Muscle layer of duodenum (tissue), 2 donors: ENCODE measurements around the gene LCP1.
"Not testable (repeated sequence)": the region's sequence is repeated elsewhere in the genome, so short reads cannot be mapped to it uniquely, and the experiment has no call there.

Experiments used
- H3K27ac ChIP-seq: one replicate; pipeline ENCODE4 v1.7.0; 2013; ENCODE audit warnings: mild to moderate bottlenecking, low read length
- H3K27me3 ChIP-seq: one replicate; pipeline ENCODE4 v1.7.0; 2013; ENCODE audit warnings: low read depth, mild to moderate bottlenecking, control low read depth, low read length
- H3K36me3 ChIP-seq, 2 donors: one replicate each; pipeline ENCODE4 v1.7.0; 2013; ENCODE audit warnings: low read length in 2 of 2, control low read depth in 1 of 2, mild to moderate bottlenecking in 1 of 2; ENCODE audit not compliant: insufficient read depth in 2 of 2, control insufficient read depth in 1 of 2
- H3K4me1 ChIP-seq, 2 donors: one replicate each; pipeline ENCODE4 v1.7.0; 2013; ENCODE audit warnings: low read length in 2 of 2, mild to moderate bottlenecking in 2 of 2, control low read depth in 1 of 2, moderate library complexity in 1 of 2; ENCODE audit not compliant: insufficient read depth in 2 of 2, control insufficient read depth in 1 of 2
- H3K4me3 ChIP-seq, 2 donors: one replicate each; pipeline ENCODE4 v1.7.0; 2013; ENCODE audit warnings: low read length in 2 of 2, low read depth in 1 of 2, mild to moderate bottlenecking in 1 of 2
- H3K9me3 ChIP-seq, 2 donors: one replicate each; pipeline ENCODE4 v1.7.0; 2013; ENCODE audit warnings: low read length in 2 of 2, control low read depth in 1 of 2, mild to moderate bottlenecking in 1 of 2; ENCODE audit not compliant: control insufficient read depth in 1 of 2
- donor health status: healthy.

LCP1 gene

DNA sequence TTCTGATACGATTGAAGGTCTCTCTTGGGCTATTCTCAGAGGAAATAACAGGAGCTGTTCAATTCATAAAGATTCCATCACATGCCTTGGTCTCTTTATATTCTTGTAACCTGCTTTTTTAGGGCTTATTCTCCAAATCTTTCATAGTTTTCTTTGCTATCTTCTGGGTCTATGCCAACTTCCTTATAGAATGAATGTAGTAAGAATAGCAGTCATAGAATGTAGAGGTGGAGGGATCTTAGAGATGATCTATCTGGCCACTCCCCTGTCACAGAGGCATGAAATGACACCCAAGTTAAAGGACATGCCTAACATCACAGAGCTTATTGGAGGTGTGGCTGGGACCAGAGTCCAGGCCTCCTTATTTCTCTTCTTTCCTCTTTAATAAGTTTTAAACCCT, 13.2 kb downstream of the LCP1 start:
- Histone ChIP-seq H3K27ac (no peak overlapping the region), H3K9me3 (no peaks in the 10 kb centered on the region), H3K4me3 (no peak overlapping the region), H3K4me1 (no peaks in the 10 kb centered on the region), H3K27me3 (no peaks in the 10 kb centered on the region), H3K36me3 (no peaks in the 10 kb centered on the region)

GRCh38 chr13:46168341-46168740, 13.6 kb downstream of the LCP1 start:
- no peaks in the 10 kb centered on the region for H3K9me3 ChIP-seq
- no peak overlapping the region for H3K27ac ChIP-seq
- H3K4me1 ChIP-seq, result no peaks in the 10 kb centered on the region
- no peaks in the 10 kb centered on the region for H3K27me3 ChIP-seq
- H3K36me3 ChIP-seq, result no peaks in the 10 kb centered on the region
- H3K4me3 ChIP-seq, result no peak overlapping the region

DNA sequence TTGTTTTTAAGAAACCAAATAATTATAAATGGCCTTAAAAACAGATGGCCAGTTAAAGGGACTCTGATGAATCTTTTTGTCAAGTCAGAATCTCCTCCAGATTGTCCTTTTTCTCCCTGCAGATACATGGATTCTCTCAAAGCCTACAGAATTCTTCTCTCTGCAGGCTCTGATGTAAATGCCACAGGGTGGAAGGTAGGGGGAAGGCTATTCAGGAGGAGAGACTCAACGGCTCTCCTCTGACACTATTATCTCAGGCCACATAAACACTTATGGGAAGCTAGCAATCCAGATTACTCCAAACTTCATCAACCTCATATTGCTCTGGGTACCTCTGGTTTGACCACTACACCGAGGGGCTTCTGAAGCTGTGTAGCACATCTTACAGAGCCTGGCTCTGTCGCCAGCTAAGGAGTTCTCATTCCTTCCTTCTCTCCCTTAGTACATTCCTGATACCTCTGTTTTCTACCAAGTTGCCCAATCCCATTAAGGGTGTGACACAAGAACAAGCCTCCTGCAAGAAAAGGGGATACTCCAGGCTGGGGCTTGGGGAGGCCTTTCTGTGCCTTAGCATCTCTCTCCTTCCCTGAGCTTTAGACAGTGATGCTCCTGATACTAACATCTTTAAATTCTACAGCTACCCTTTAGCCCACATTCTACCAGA, 14.9 kb downstream of the LCP1 start:
- H3K4me1 ChIP-seq, result no peaks in the 10 kb centered on the region
- no peaks in the 10 kb centered on the region for H3K9me3 ChIP-seq
- no peak overlapping the region for H3K4me3 ChIP-seq
- no peaks in the 10 kb centered on the region for H3K36me3 ChIP-seq
- no peak overlapping the region for H3K27ac ChIP-seq
- no peaks in the 10 kb centered on the region for H3K27me3 ChIP-seq

DNA sequence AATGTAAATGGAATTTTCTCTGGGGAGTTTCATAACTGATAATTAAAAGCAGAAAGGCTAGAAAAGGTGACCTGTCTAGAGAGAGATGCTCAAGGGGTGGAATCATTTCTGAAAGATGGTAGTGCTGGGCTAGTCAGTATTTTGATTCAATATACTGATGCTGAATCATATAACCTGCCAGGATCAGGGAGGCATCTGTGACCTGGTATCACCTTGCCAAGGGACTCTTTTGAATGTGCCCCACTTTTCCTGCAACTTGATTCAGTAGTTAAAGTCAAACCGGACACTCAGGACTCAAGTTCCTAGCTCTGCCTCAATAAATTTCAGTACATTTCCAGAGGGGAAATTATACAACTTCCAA, 15.8 kb downstream of the LCP1 start:
- no peak overlapping the region for H3K4me3 ChIP-seq

DNA sequence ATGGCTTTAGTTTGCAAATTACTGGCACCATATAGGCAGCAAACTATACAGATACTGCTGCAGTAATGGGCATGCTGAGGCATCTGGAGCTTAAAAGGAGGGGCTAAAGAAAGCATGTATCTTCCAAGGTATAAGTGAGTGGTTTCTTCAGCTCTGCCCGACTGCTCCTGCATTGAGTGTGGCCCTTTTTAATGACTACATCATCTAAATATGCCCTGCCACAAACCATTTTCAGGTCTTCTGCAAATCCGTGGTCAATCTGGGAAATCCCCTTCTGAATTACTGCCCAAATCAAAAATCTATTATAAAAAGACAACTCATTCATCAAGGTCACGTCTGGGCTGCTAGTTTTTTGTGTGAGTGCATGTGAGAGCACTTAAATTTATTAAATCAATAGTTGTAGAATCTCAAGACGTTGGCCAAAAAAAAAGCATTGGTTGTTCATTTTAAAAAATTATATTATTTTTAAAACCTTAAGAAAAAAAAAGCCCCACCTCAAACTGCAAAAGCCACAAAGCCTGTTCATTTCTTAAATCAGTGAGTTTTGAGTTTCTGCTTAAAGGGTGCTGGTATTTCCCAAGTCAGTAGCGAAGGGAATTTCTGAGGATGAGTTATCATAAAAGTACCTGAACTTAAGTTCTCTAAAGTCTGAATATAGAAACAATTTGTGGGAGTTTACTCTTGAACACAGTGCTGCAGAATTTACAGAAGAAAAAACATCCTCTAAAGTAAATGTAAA, 16.3 kb downstream of the LCP1 start:
- no peak overlapping the region for H3K27ac ChIP-seq

More for the DNA sequence above, 15.8 kb downstream of the LCP1 start:
- Histone ChIP-seq H3K36me3 (no peaks in the 10 kb centered on the region), H3K9me3 (no peaks in the 10 kb centered on the region), H3K4me1 (no peaks in the 10 kb centered on the region), H3K27ac (no peak overlapping the region), H3K27me3 (no peaks in the 10 kb centered on the region)

DNA sequence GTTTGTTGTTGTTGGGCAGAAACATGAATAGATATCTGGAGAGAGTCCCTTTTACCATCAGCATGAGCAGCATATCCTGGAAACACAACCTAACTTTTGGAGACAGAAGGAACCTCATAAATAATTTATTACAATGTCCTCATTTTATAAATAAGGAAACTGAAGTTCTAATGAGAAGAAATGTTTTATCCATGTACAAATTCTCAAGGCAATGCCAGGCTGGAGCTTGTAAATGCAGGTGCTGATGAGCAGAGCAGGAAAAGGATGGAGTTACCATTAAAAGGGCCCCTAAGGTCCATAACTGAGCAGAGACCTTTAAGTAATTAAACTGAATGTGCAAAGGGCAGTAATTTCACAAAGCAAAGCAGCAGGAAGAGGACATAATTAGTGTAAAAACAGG, 17.3 kb downstream of the LCP1 start:
- no peaks in the 10 kb centered on the region for H3K27me3 ChIP-seq
- no peak overlapping the region for H3K4me3 ChIP-seq
- H3K27ac ChIP-seq, result no peak overlapping the region
- H3K36me3 ChIP-seq, result no peaks in the 10 kb centered on the region
- no peaks in the 10 kb centered on the region for H3K9me3 ChIP-seq
- H3K4me1 ChIP-seq, result no peaks in the 10 kb centered on the region

More for the DNA sequence above, 16.3 kb downstream of the LCP1 start:
- Histone ChIP-seq H3K27me3 (no peaks in the 10 kb centered on the region), H3K4me3 (no peak overlapping the region), H3K4me1 (no peaks in the 10 kb centered on the region), H3K9me3 (no peaks in the 10 kb centered on the region), H3K36me3 (no peaks in the 10 kb centered on the region)

DNA sequence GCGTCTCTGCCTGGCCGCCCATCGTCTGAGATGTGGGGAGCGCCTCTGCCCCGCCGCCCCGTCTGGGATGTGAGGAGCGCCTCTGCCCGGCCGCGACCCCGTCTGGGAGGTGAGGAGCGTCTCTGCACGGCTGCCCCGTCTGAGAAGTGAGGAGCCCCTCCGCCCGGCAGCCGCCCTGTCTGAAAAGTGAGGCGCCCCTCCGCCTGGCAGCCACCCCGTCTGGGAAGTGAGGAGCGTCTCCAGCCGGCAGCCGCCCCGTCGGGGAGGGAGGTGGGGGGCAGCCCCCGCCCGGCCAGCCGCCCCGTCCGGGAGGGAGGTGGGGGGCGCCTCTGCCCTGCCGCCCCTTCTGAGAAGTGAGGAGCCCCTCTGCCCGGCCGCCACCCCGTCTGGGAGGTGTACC, 19.2 kb downstream of the LCP1 start:
- not testable (repeated sequence) for H3K9me3 ChIP-seq, H3K4me1 ChIP-seq, H3K36me3 ChIP-seq, H3K27ac ChIP-seq, H3K4me3 ChIP-seq, H3K27me3 ChIP-seq

- Histone ChIP-seq H3K9me3 (no peaks in the 10 kb centered on the region), H3K4me3 (no peak overlapping the region), H3K27ac (no peak overlapping the region), H3K4me1 (no peaks in the 10 kb centered on the region), H3K36me3 (no peaks in the 10 kb centered on the region), H3K27me3 (no peaks in the 10 kb centered on the region)
Observed at GRCh38 chr13:46160471-46161066, 21.4 kb downstream of the LCP1 start.

GRCh38 chr13:46160065-46160464, 21.9 kb downstream of the LCP1 start:
- Histone ChIP-seq H3K4me1 (no peaks in the 10 kb centered on the region), H3K4me3 (no peak overlapping the region), H3K27me3 (no peaks in the 10 kb centered on the region), H3K9me3 (no peaks in the 10 kb centered on the region), H3K36me3 (no peaks in the 10 kb centered on the region), H3K27ac (no peak overlapping the region)

DNA sequence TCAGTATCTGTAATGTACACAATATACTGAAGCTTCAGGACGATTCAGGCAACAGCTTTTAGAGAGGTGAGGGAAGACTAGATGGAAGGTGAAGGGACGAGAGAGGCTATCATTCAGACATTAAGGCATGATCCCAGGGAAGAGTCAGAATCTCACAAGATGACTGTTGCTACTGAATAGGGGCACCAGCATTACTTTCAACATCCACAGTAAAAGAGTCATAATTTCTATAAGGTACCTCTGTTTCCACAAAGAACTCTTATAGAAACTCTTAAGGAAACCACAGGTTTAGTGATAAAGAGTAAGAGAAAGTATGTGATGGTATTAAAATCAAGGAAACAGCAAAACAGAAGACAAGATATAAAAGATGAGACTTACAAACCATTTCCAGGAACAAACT, 23.0 kb downstream of the LCP1 start:
- Histone ChIP-seq H3K4me1 (no peaks in the 10 kb centered on the region), H3K9me3 (no peaks in the 10 kb centered on the region), H3K36me3 (no peaks in the 10 kb centered on the region)

DNA sequence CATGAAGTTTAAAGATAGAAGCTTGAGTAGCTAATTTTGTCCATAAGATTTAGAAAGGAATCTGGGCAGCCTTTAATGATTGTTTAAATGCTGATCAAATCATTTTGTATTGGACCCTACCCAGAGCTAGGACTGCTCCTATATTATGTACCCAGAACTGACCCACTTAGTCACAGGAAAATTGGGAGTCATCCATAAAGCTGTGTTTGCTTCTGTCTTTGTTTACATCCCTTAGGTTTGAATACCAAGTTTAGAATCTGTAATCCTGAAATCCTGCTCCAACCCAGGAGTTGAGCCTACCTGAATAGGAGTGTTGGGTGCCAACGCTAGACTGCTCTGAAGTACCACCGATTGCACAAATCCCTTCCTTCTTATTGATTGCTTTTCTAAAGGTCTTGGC, 23.8 kb downstream of the LCP1 start:
- Histone ChIP-seq H3K9me3 (no peaks in the 10 kb centered on the region), H3K4me1 (no peaks in the 10 kb centered on the region), H3K27me3 (no peaks in the 10 kb centered on the region), H3K27ac (no peak overlapping the region), H3K36me3 (no peaks in the 10 kb centered on the region), H3K4me3 (no peak overlapping the region)

More for the DNA sequence above, 23.0 kb downstream of the LCP1 start:
- no peaks in the 10 kb centered on the region for H3K27me3 ChIP-seq
- no peak overlapping the region for H3K27ac ChIP-seq
- no peak overlapping the region for H3K4me3 ChIP-seq
